MM.1S (cell line): ENCODE measurements around the gene ZNF550.
"Not testable (repeated sequence)": the region's sequence is repeated elsewhere in the genome, so short reads cannot be mapped to it uniquely, and the experiment has no call there.

ENCODE experiments used
- EZH2 ChIP-seq: fragments of 300-600 bp; sonication (generic); optimal IDR thresholded peaks from 2 replicates; pipeline ENCODE3; 2017; ENCODE audit warnings: low read depth, mild to moderate bottlenecking, antibody characterized with exemption, low read length, mixed read lengths
- TF ChIP-seq, protein P1 (sequence below): fragments of 300-600 bp; sonication (generic); IDR thresholded peaks from 2 replicates; pipeline ENCODE4 v1.5.1; 2016; ENCODE audit warnings: antibody characterized with exemption, low read length, mixed read lengths

DNA sequence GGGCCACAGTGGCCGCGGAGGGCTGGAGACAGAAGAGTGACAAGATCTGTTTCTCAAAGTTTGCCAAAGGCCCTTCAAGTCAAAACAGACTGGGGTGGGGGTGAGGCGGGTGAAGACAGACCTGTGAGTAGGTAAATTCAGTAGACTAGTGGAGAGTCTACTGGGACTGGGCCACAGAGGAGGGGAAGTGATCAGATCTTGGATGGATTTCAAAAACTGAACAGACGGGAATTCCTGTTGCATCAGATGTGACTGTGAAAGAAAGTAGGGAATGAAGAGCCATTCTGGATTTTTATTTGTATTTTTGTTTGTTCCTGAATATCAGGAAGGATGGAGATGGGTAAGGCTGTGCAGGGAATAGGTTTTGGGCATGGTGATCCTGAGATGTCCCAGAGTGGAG, 59.3 kb downstream of the ZNF550 start:
- TF ChIP-seq, protein P1, sequence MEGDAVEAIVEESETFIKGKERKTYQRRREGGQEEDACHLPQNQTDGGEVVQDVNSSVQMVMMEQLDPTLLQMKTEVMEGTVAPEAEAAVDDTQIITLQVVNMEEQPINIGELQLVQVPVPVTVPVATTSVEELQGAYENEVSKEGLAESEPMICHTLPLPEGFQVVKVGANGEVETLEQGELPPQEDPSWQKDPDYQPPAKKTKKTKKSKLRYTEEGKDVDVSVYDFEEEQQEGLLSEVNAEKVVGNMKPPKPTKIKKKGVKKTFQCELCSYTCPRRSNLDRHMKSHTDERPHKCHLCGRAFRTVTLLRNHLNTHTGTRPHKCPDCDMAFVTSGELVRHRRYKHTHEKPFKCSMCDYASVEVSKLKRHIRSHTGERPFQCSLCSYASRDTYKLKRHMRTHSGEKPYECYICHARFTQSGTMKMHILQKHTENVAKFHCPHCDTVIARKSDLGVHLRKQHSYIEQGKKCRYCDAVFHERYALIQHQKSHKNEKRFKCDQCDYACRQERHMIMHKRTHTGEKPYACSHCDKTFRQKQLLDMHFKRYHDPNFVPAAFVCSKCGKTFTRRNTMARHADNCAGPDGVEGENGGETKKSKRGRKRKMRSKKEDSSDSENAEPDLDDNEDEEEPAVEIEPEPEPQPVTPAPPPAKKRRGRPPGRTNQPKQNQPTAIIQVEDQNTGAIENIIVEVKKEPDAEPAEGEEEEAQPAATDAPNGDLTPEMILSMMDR: not testable (repeated sequence)
- TF ChIP-seq EZH2: not testable (repeated sequence)
